ENCODE measurements around the gene FANCI. TPM values are rescaled to one million over a fixed set of nuclear protein-coding genes. Genes with fewer than 3 reads are reported as not detected.

Gene FANCI
- total RNA-seq, 1 donor from 2014 or later = 7.8 TPM

GRCh38 chr15:89209057-89209456 is 34.7 kb upstream of the FANCI start:
- no peaks in the 10 kb centered on the region for H3K9me3 ChIP-seq
- intact Hi-C loops (cut with DNase I) = no loop called here
- ATAC-seq = peak; percentile 67 to 74

GRCh38 chr15:89211678-89212170 is 32.1 kb upstream of the FANCI start:
- Histone ChIP-seq H3K36me3 (no peaks in the 10 kb centered on the region), H3K27me3 (ENCODE audit: low read depth) (no peaks in the 10 kb centered on the region), H3K27ac (no peak overlapping the region), H3K4me1 (peaks cover 7% of the 10 kb centered on the region), H3K9me3 (no peaks in the 10 kb centered on the region), H3K4me3 (no peak overlapping the region)
- no peak for DNase-seq
- no peak for TF ChIP-seq CTCF (IDR thresholded peaks at IDR 0.05)
- intact Hi-C loops (cut with DNase I) = no loop called here
- no peak for ATAC-seq

More at GRCh38 chr15:89209057-89209456, 34.7 kb upstream of the FANCI start:
- Histone ChIP-seq H3K27me3 (ENCODE audit: low read depth) (no peaks in the 10 kb centered on the region), H3K27ac (no peak overlapping the region), H3K4me3 (no peak overlapping the region), H3K36me3 (no peaks in the 10 kb centered on the region), H3K4me1 (peaks cover 9% of the 10 kb centered on the region)
- DNase-seq = no peak
- no peak for TF ChIP-seq CTCF (IDR thresholded peaks at IDR 0.05)

GRCh38 chr15:89215627-89216026 is 28.2 kb upstream of the FANCI start:
- Histone ChIP-seq H3K36me3 (no peaks in the 10 kb centered on the region), H3K27ac (no peak overlapping the region), H3K27me3 (ENCODE audit: low read depth) (no peaks in the 10 kb centered on the region), H3K4me3 (no peak overlapping the region), H3K9me3 (no peaks in the 10 kb centered on the region), H3K4me1 (no peaks in the 10 kb centered on the region)
- ATAC-seq (no peak), DNase-seq (no peak)
- intact Hi-C loops (cut with DNase I) = no loop called here
- TF ChIP-seq CTCF (IDR thresholded peaks at IDR 0.05) = no peak

- DNase-seq (no peak), ATAC-seq (no peak)
- no peak for TF ChIP-seq CTCF (IDR thresholded peaks at IDR 0.05)
- Histone ChIP-seq H3K9me3 (no peaks in the 10 kb centered on the region), H3K36me3 (no peaks in the 10 kb centered on the region), H3K4me1 (no peaks in the 10 kb centered on the region), H3K27ac (no peak overlapping the region), H3K27me3 (ENCODE audit: low read depth) (no peaks in the 10 kb centered on the region), H3K4me3 (no peak overlapping the region)
- intact Hi-C loops (cut with DNase I) = no loop called here
Observed at GRCh38 chr15:89217031-89217430, 26.7 kb upstream of the FANCI start.

- no peak overlapping the region for H3K4me3 ChIP-seq
- no peaks in the 10 kb centered on the region for H3K4me1 ChIP-seq
- H3K27me3 ChIP-seq (ENCODE audit: low read depth) = no peaks in the 10 kb centered on the region
- TF ChIP-seq CTCF (IDR thresholded peaks at IDR 0.05) = no peak
- intact Hi-C loops (cut with DNase I) = no loop called here
- H3K27ac ChIP-seq = no peak overlapping the region
- no peak for DNase-seq
- no peaks in the 10 kb centered on the region for H3K36me3 ChIP-seq
- no peak for ATAC-seq
- H3K9me3 ChIP-seq = no peaks in the 10 kb centered on the region
Observed at GRCh38 chr15:89217686-89218376, 25.9 kb upstream of the FANCI start.

All from lower lobe of right lung (tissue), 2 donors.